OCI-LY1 (cell line): Measurements from ENCODE around the gene FNIP2.
"Not testable (repeated sequence)": the region's sequence is repeated elsewhere in the genome, so short reads cannot be mapped to it uniquely, and the experiment has no call there.

Source experiments
- H2AFZ ChIP-seq: fragments of 200-600 bp; sonication (generic), shearing (Covaris generic); 2 replicates; pipeline ENCODE4 v1.6.0; 2014; ENCODE audit warnings: antibody characterized with exemption, mild to moderate bottlenecking, low read length
- H3F3A ChIP-seq: fragments of 200-600 bp; sonication (generic), shearing (Covaris generic); 2 replicates; pipeline ENCODE4 v1.6.0; 2014; ENCODE audit warnings: mild to moderate bottlenecking, antibody characterized with exemption, low read length, moderate library complexity; ENCODE audit not compliant: insufficient read depth
- H3K27ac ChIP-seq: fragments of 200-600 bp; sonication (generic); 2 replicates; pipeline ENCODE4 v1.5.1; 2014; ENCODE audit warnings: low read length, mixed run types, mild to moderate bottlenecking, low read depth; ENCODE audit not compliant: poor library complexity, severe bottlenecking
- H3K27me3 ChIP-seq: fragments of 200-600 bp; sonication (generic); 2 replicates; pipeline ENCODE4 v1.6.0; 2014; ENCODE audit warnings: antibody characterized with exemption, mild to moderate bottlenecking, low read length, moderate library complexity; ENCODE audit not compliant: insufficient read depth
- H3K36me3 ChIP-seq: fragments of 200-600 bp; sonication (generic); 2 replicates; pipeline ENCODE4 v1.6.1; 2014; ENCODE audit warnings: mild to moderate bottlenecking, antibody characterized with exemption, low read length, moderate library complexity, mixed read lengths; ENCODE audit not compliant: insufficient read depth
- H3K4me1 ChIP-seq: fragments of 200-600 bp; sonication (generic); 2 replicates; pipeline ENCODE4 v1.5.1; 2014; ENCODE audit warnings: mild to moderate bottlenecking, low read length, moderate library complexity; ENCODE audit not compliant: insufficient read depth, severe bottlenecking
- H3K4me2 ChIP-seq: fragments of 200-600 bp; sonication (generic), shearing (Covaris generic); 2 replicates; pipeline ENCODE4 v1.6.1; 2014; ENCODE audit warnings: low read length
- H3K4me3 ChIP-seq: fragments of 200-600 bp; sonication (generic); 2 replicates; pipeline ENCODE4 v1.5.1; 2014; ENCODE audit warnings: low read length, low read depth, mild to moderate bottlenecking, mixed read lengths; ENCODE audit not compliant: poor library complexity, severe bottlenecking
- H3K79me2 ChIP-seq: fragments of 200-600 bp; shearing (Covaris generic); 2 replicates; pipeline ENCODE4 v1.6.1; 2016; ENCODE audit warnings: mixed run types, low read length, mixed read lengths; ENCODE audit not compliant: insufficient read depth
- H3K9ac ChIP-seq: fragments of 200-600 bp; sonication (generic), shearing (Covaris generic); 2 replicates; pipeline ENCODE4 v1.6.1; 2014; ENCODE audit warnings: mild to moderate bottlenecking, low read length, mixed read lengths
- H3K9me2 ChIP-seq: fragments of 200-600 bp; sonication (generic), shearing (Covaris generic); 2 replicates; pipeline ENCODE4 v1.6.1; 2014; ENCODE audit warnings: low read depth, mild to moderate bottlenecking, low read length, mixed read lengths
- H3K9me3 ChIP-seq: fragments of 200-600 bp; shearing (Covaris generic); 2 replicates; pipeline ENCODE4 v1.6.1; 2014; ENCODE audit warnings: low read length, mixed read lengths
- H4K20me1 ChIP-seq: fragments of 200-600 bp; sonication (generic), shearing (Covaris generic); 2 replicates; pipeline ENCODE4 v1.6.0; 2016; ENCODE audit warnings: mild to moderate bottlenecking, low read length; ENCODE audit not compliant: insufficient read depth
- EZH2 ChIP-seq: fragments of 200-600 bp; sonication (generic), shearing (Covaris generic); IDR thresholded peaks from 2 replicates; pipeline ENCODE4 v1.8.0; 2017; ENCODE audit warnings: borderline replicate concordance, mixed run types, mild to moderate bottlenecking, antibody characterized with exemption, low read length, moderate library complexity, mixed read lengths
- TF ChIP-seq, protein P1 (sequence below): fragments of 200-600 bp; sonication (generic), shearing (Covaris generic); IDR thresholded peaks from 2 replicates; pipeline ENCODE4 v1.5.1; 2017; ENCODE audit warnings: mild to moderate bottlenecking, antibody characterized with exemption, low read length, moderate library complexity, mixed read lengths

FNIP2 gene

DNA sequence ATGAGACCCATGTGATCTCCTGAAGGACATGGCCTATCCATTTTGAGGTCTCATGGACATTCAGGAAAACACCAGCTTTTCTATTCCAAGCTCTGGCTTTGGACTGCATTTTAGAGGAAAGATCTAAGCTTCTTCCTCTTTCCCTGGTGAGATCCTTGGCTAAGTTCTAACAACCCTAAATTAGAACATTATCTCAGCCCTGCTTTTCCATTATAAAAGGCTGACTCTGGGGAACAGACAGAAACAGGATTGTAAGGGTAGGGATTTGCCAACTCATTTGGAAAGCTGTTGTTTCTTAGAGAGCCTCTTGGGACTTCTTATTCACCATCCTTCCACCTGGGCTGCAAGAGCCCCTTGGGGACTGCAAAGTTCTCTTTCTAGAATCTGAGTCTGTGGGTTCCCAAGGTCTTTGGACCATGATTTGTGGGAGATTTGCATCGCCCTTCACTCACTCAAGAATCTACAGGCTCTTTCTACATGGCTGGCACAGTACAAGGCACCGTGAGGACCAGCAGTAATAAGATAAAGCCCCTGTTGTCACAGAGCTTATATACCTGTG, 146.9 kb downstream of the FNIP2 start:
- H3K9ac ChIP-seq, result no peak overlapping the region
- no peak overlapping the region for H2AFZ ChIP-seq
- no peaks in the 10 kb centered on the region for H3F3A ChIP-seq
- H3K27me3 ChIP-seq, result no peaks in the 10 kb centered on the region
- no peaks in the 10 kb centered on the region for H3K9me3 ChIP-seq
- no peaks in the 10 kb centered on the region for H4K20me1 ChIP-seq
- no peak overlapping the region for H3K27ac ChIP-seq
- no peaks in the 10 kb centered on the region for H3K79me2 ChIP-seq
- H3K9me2 ChIP-seq, result no peaks in the 10 kb centered on the region
- no peak for TF ChIP-seq EZH2
- H3K4me1 ChIP-seq, result no peaks in the 10 kb centered on the region
- no peaks in the 10 kb centered on the region for H3K36me3 ChIP-seq
- H3K4me2 ChIP-seq, result no peak overlapping the region
- H3K4me3 ChIP-seq, result no peak overlapping the region

DNA sequence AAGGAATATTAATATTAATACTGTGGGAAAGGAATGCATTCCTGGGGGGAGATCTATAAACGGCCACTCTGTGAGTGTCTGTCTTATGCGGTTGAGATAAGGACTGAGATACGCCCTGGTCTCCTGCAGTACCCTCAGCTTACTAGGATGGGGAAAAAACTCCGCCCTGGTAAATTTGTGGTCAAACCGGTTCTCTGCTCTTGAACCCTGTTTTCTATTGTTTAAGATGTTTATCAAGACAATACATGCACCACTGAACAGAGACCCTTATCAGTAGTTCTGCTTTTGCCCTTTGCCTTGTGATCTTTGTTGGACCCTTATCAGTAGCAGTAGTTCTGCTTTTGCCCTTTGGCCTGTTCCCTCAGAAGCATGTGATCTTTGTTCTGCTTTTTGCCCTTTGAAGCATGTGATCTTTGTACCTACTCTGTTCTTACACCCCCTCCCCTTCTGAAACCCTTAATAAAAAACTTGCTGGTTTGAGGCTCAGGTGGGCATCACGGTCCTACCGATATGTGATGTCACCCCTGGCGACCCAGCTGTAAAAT, 151.7 kb downstream of the FNIP2 start:
- H3K9me3 ChIP-seq, H3K4me2 ChIP-seq, H3F3A ChIP-seq, H3K9ac ChIP-seq, H3K4me3 ChIP-seq, H3K9me2 ChIP-seq, H3K79me2 ChIP-seq, H4K20me1 ChIP-seq, H3K4me1 ChIP-seq, H3K27me3 ChIP-seq, H3K27ac ChIP-seq, H3K36me3 ChIP-seq, H2AFZ ChIP-seq: not testable (repeated sequence)

DNA sequence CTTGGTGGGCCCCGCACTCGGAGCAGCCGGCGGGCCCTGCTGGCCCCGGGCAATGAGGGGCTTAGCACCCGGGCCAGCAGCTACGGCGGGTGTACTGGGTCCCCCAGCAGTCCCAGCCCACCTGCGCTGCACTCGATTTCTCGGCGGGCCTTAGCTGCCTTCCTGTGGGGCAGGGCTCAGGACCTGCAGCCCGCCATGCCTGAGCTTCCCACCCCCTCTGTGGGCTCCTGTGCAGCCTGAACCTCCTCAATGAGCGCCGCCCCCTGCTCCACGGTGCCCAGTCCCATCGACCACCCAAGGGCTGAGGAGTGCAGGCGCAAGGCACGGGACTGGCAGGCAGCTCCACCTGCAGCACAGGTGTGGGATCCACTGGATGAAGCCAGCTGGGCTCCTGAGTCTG, 158.9 kb downstream of the FNIP2 start:
- H4K20me1 ChIP-seq, H2AFZ ChIP-seq, H3K27me3 ChIP-seq, H3K79me2 ChIP-seq, H3K27ac ChIP-seq, H3K4me1 ChIP-seq, H3K9me3 ChIP-seq, H3K9me2 ChIP-seq, H3K4me2 ChIP-seq, H3K4me3 ChIP-seq, H3F3A ChIP-seq, H3K36me3 ChIP-seq, H3K9ac ChIP-seq: not testable (repeated sequence)

DNA sequence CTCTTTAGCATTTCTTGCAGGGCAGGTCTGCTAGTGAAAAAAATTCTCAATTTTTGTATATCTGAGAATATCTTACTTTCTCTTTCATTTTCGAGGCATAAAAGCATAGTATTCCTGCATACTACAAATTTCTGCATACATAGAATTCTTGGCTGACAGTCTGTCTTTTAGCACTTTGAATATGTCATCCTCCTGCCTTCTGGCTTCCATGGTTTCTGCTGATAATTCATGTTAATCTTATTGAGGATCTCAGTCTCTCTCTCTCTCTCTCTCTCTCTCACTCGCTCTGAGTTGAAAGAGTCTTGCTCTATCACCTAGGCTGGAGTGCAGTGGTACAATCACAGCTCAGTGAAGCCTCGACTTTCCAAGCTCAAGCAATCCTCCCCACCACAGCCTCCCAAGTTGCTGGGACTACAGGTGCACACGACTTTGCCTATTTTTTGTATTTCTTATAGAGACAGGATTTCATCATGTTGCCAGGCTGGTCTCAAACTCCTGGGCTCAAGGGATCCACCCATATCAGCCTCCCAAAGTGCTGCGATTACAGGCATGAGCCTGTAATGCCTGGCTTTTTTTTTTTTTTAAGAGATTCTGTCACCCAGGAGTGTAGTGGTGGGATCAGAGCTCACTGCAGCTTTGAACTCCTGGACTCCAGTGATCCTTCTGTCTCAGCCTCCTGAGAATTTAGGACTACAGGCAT, 161.3 kb downstream of the FNIP2 start:
- Histone ChIP-seq H2AFZ (no peak overlapping the region), H3K4me1 (no peaks in the 10 kb centered on the region), H3K9me3 (no peaks in the 10 kb centered on the region), H3F3A (no peaks in the 10 kb centered on the region), H3K4me2 (no peak overlapping the region), H3K4me3 (no peak overlapping the region), H3K36me3 (no peaks in the 10 kb centered on the region), H3K9ac (no peak overlapping the region), H3K27ac (no peak overlapping the region), H4K20me1 (no peaks in the 10 kb centered on the region), H3K27me3 (no peaks in the 10 kb centered on the region), H3K79me2 (no peaks in the 10 kb centered on the region), H3K9me2 (no peaks in the 10 kb centered on the region)
- TF ChIP-seq, protein P1, sequence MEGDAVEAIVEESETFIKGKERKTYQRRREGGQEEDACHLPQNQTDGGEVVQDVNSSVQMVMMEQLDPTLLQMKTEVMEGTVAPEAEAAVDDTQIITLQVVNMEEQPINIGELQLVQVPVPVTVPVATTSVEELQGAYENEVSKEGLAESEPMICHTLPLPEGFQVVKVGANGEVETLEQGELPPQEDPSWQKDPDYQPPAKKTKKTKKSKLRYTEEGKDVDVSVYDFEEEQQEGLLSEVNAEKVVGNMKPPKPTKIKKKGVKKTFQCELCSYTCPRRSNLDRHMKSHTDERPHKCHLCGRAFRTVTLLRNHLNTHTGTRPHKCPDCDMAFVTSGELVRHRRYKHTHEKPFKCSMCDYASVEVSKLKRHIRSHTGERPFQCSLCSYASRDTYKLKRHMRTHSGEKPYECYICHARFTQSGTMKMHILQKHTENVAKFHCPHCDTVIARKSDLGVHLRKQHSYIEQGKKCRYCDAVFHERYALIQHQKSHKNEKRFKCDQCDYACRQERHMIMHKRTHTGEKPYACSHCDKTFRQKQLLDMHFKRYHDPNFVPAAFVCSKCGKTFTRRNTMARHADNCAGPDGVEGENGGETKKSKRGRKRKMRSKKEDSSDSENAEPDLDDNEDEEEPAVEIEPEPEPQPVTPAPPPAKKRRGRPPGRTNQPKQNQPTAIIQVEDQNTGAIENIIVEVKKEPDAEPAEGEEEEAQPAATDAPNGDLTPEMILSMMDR, result no peak
- TF ChIP-seq EZH2, result no peak
